ENCODE results near the gene MGARP. TPM values are rescaled to one million over a fixed set of nuclear protein-coding genes. Genes with fewer than 3 reads are reported as not detected.

MGARP gene
- total RNA-seq, 1 donor from 2014 or later, result 2.5 TPM

- H3K4me3 ChIP-seq, result no peak overlapping the region
- peaks cover 21% of the 10 kb centered on the region for H3F3A ChIP-seq (ENCODE audit: low read depth)
- H3K27me3 ChIP-seq, result no peaks in the 10 kb centered on the region
- peaks cover 17% of the 10 kb centered on the region for H3K4me1 ChIP-seq
- peaks cover 99% of the 10 kb centered on the region for H3K79me2 ChIP-seq (ENCODE audit: low read depth)
- no peak overlapping the region for H2AFZ ChIP-seq (replicated peaks)
- Mint-ChIP-seq H3K9me3 (peaks cover 37% of the 10 kb centered on the region), H3K27ac (no peak overlapping the region), H3K4me1 (no peaks in the 10 kb centered on the region), H3K4me3 (no peak overlapping the region), H3K27me3 (ENCODE audit: insufficient read depth, low read depth) (no peaks in the 10 kb centered on the region), H3K36me3 (peaks cover 53% of the 10 kb centered on the region)
- no peak for TF ChIP-seq EZH2phosphoT487 (IDR thresholded peaks at IDR 0.05)
- TF ChIP-seq EZH2 (IDR thresholded peaks at IDR 0.05), result no peak
- no peak for TF ChIP-seq CTCF (IDR thresholded peaks at IDR 0.05)
- H3K27ac ChIP-seq, result peak overlapping the region; percentile 68
- no peak overlapping the region for H3K4me2 ChIP-seq
- H3K9me3 ChIP-seq (ENCODE audit: low read depth), result no peaks in the 10 kb centered on the region
- no peak overlapping the region for H3K9ac ChIP-seq
- peaks cover 41% of the 10 kb centered on the region for H4K20me1 ChIP-seq (ENCODE audit: low read depth)
- DNase-seq (ENCODE audit: low spot score), result no peak
- no peaks in the 10 kb centered on the region for H3K36me3 ChIP-seq
Measured at GRCh38 chr4:139312552-139313332, 32.7 kb upstream of the MGARP start.

DNA sequence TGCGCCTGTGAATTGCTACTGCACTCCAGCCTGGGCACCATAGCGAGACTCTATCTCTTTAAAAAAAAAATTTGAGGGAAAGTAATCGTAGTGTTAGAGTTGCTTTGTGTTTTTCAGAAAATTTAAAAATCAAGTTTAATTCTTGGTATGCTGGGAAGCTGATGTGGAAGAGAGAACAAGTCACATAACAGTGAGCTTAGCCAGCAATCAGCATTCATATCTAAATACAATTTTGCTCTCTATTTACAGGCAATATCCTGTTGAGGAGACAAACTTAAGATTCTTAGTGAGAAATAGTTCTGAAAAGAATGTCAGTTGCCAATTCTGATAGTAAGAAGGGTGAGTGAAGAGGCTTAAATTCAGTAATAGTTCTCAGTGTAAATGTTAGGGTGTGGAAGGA is 31.9 kb upstream of the MGARP start:
- no peaks in the 10 kb centered on the region for H3K27me3 ChIP-seq
- H4K20me1 ChIP-seq (ENCODE audit: low read depth), result peaks cover 38% of the 10 kb centered on the region
- peaks cover 17% of the 10 kb centered on the region for H3K4me1 ChIP-seq
- H3K4me2 ChIP-seq, result no peak overlapping the region
- Mint-ChIP-seq H3K4me3 (no peak overlapping the region), H3K4me1 (no peaks in the 10 kb centered on the region), H3K27ac (no peak overlapping the region), H3K9me3 (peaks cover 32% of the 10 kb centered on the region), H3K27me3 (ENCODE audit: insufficient read depth, low read depth) (no peaks in the 10 kb centered on the region), H3K36me3 (peaks cover 52% of the 10 kb centered on the region)
- no peaks in the 10 kb centered on the region for H3K36me3 ChIP-seq
- TF ChIP-seq EZH2 (IDR thresholded peaks at IDR 0.05) (no peak), EZH2phosphoT487 (IDR thresholded peaks at IDR 0.05) (no peak), CTCF (IDR thresholded peaks at IDR 0.05) (no peak)
- H2AFZ ChIP-seq (replicated peaks), result no peak overlapping the region
- H3K9me3 ChIP-seq (ENCODE audit: low read depth), result no peaks in the 10 kb centered on the region
- no peak overlapping the region for H3K9ac ChIP-seq
- peaks cover 99% of the 10 kb centered on the region for H3K79me2 ChIP-seq (ENCODE audit: low read depth)
- no peak for DNase-seq (ENCODE audit: low spot score)
- H3K27ac ChIP-seq, result no peak overlapping the region
- peaks cover 21% of the 10 kb centered on the region for H3F3A ChIP-seq (ENCODE audit: low read depth)
- H3K4me3 ChIP-seq, result no peak overlapping the region

DNA sequence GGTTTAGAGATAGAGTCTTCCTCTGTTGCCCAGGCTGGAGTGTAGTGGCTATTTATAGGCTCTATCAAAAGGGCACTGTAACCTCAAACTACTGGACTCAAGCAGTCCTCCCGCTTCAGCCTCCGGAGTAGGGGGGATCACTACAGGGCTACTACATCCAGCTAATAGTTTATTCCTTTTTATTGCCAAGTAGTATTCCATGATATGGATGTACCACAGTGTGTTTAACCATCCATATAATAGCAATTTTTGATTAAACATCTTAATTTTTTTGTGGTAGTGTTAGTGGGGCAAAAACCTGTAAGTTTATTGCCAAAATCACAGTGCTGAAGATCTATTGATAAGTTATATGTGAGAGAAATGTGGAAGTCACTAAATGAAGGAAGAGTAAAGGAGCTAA is 24.9 kb upstream of the MGARP start:
- no peak overlapping the region for H2AFZ ChIP-seq (replicated peaks)
- H3K27ac ChIP-seq, result no peak overlapping the region
- peaks cover 12% of the 10 kb centered on the region for H3K4me1 ChIP-seq
- DNase-seq (ENCODE audit: low spot score), result no peak
- Mint-ChIP-seq H3K4me3 (no peak overlapping the region), H3K27me3 (ENCODE audit: insufficient read depth, low read depth) (peaks cover 2% of the 10 kb centered on the region), H3K4me1 (peaks cover 23% of the 10 kb centered on the region), H3K27ac (no peak overlapping the region), H3K9me3 (peaks cover 22% of the 10 kb centered on the region), H3K36me3 (peaks cover 39% of the 10 kb centered on the region)
- peaks cover 94% of the 10 kb centered on the region for H3K79me2 ChIP-seq (ENCODE audit: low read depth)
- H3K27me3 ChIP-seq, result no peaks in the 10 kb centered on the region
- TF ChIP-seq EZH2 (IDR thresholded peaks at IDR 0.05), result no peak
- no peak for TF ChIP-seq CTCF (IDR thresholded peaks at IDR 0.05)
- no peak for TF ChIP-seq EZH2phosphoT487 (IDR thresholded peaks at IDR 0.05)
- H3K4me3 ChIP-seq, result no peak overlapping the region
- H3F3A ChIP-seq (ENCODE audit: low read depth), result peaks cover 29% of the 10 kb centered on the region
- H3K9me3 ChIP-seq (ENCODE audit: low read depth), result peaks cover 6% of the 10 kb centered on the region
- H3K4me2 ChIP-seq, result no peak overlapping the region
- peaks cover 12% of the 10 kb centered on the region for H4K20me1 ChIP-seq (ENCODE audit: low read depth)
- H3K36me3 ChIP-seq, result peaks cover 10% of the 10 kb centered on the region
- no peak overlapping the region for H3K9ac ChIP-seq

Data from neural progenitor cell (in vitro differentiated cells).